ENCODE results near the gene MEOX2. TPM values are rescaled to one million over a fixed set of nuclear protein-coding genes. Genes with fewer than 3 reads are reported as not detected.

Gene MEOX2
- total and polyA plus RNA-seq, 2 of the 13 experiments (the other 11 are each of a cell fraction or from before 2014, with no cell fraction given), result not detected

DNA sequence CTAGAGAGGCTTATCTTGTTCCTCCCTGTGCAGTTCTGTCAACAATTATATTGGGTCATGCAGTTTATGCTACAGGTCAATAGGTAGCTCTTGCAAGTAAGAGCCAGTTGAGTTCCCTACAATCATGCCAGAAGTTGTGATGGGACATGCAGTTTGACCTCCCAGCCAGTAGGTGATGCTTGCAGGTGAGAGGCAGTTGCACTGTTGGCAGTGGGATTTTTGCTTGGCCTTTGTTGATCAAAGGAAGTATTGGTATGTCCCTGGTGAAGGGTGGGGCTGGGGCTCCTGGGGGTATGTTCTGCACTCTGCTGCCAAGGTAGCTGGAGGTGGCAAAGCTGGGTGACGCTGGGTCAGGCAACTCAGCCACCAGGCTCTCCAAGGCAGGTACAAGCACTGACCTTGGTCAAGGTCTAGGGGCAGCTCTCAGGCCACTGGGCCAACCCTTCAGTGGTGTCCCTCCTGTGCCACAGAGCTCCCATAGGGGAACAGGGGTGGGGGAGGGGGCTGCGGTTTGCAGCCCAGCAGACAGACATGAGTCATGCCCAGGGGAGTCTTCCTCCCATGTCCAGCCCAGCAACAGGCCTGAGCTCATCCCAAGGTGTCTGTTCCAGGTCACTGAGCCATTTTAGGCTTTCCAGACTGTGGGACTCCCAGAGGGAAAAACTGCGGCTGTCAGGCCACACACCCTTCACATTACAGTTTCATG, 43.3 kb downstream of the MEOX2 start:
- FAIRE-seq, result no peak
- POLR2A ChIA-PET, result no interaction called here

GRCh38 chr7:15628876-15629275, 57.6 kb downstream of the MEOX2 start:
- FAIRE-seq (no peak), DNase-seq (ENCODE audit: low spot score) (no peak), ATAC-seq (no peak)
- Histone ChIP-seq H3K27me3 (ENCODE audit: control insufficient read depth in 1 of 2, insufficient read depth in 2 of 2, low read length in 2 of 2) (no peaks in the 10 kb centered on the region; a peak in 1 of 5 replicates), H3K9ac (ENCODE audit: insufficient read depth, low read depth, low read length) (no peak overlapping the region), H2AFZ (ENCODE audit: low read length) (no peak overlapping the region), H4K20me1 (ENCODE audit: insufficient read depth, low read length) (no peaks in the 10 kb centered on the region), H3K4me1 (ENCODE audit: insufficient read depth, low read length) (no peaks in the 10 kb centered on the region), H3K4me2 (ENCODE audit: low read depth, low read length) (no peak overlapping the region), H3K36me3 (replicated peaks in 1 of 2; ENCODE audit: control insufficient read depth in 1 of 2, insufficient read depth in 2 of 2, low read length in 2 of 2) (no peaks in the 10 kb centered on the region), H3K4me3 (replicated peaks in 1 of 3; ENCODE audit: insufficient read depth in 1 of 3, low read depth in 2 of 3, low read length in 3 of 3) (no peak overlapping the region), H3K79me2 (ENCODE audit: insufficient read depth, low read length) (no peaks in the 10 kb centered on the region), H3K9me3 (ENCODE audit: low read length) (peaks cover 43% of the 10 kb centered on the region), H3K27ac (ENCODE audit: extremely low read length, insufficient read depth, low read length) (no peak overlapping the region)
- intact Hi-C loops (cut with micrococcal nuclease; ENCODE audit: unreplicated experiment) (loop anchor here (10.0 kb wide), 1 partner anchor 64 kb away; the partner anchor contains the start of gene AGMO), in situ Hi-C loops (cut with HindIII; ENCODE audit: extremely low pct_ligation_motif_present, low pct_unique_long_range_greater_than_20kb) (no loop called here)
- CTCF ChIA-PET (ENCODE audit: low intra/inter-chr PET ratio, low total read pairs), result no interaction called here
- POLR2A ChIA-PET, result no interaction called here
- 0% methylated on average over 1 of the region's 1 CpG for WGBS (ENCODE audit: low lambda C conversion rate)
- no TSS peak for BruUV-seq (replicated peaks)
- TF ChIP-seq, protein P1, sequence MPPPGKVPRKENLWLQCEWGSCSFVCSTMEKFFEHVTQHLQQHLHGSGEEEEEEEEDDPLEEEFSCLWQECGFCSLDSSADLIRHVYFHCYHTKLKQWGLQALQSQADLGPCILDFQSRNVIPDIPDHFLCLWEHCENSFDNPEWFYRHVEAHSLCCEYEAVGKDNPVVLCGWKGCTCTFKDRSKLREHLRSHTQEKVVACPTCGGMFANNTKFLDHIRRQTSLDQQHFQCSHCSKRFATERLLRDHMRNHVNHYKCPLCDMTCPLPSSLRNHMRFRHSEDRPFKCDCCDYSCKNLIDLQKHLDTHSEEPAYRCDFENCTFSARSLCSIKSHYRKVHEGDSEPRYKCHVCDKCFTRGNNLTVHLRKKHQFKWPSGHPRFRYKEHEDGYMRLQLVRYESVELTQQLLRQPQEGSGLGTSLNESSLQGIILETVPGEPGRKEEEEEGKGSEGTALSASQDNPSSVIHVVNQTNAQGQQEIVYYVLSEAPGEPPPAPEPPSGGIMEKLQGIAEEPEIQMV (CRISPR knock-in tag; IDR thresholded peaks at IDR 0.05; ENCODE audit: low read depth), result no peak
- no peak for TF ChIP-seq UBTF (CRISPR knock-in tag; IDR thresholded peaks at IDR 0.05)
- TF ChIP-seq NAIF1 (CRISPR knock-in tag; IDR thresholded peaks at IDR 0.05; ENCODE audit: borderline replicate concordance), result no peak
- TF ChIP-seq, protein P2, sequence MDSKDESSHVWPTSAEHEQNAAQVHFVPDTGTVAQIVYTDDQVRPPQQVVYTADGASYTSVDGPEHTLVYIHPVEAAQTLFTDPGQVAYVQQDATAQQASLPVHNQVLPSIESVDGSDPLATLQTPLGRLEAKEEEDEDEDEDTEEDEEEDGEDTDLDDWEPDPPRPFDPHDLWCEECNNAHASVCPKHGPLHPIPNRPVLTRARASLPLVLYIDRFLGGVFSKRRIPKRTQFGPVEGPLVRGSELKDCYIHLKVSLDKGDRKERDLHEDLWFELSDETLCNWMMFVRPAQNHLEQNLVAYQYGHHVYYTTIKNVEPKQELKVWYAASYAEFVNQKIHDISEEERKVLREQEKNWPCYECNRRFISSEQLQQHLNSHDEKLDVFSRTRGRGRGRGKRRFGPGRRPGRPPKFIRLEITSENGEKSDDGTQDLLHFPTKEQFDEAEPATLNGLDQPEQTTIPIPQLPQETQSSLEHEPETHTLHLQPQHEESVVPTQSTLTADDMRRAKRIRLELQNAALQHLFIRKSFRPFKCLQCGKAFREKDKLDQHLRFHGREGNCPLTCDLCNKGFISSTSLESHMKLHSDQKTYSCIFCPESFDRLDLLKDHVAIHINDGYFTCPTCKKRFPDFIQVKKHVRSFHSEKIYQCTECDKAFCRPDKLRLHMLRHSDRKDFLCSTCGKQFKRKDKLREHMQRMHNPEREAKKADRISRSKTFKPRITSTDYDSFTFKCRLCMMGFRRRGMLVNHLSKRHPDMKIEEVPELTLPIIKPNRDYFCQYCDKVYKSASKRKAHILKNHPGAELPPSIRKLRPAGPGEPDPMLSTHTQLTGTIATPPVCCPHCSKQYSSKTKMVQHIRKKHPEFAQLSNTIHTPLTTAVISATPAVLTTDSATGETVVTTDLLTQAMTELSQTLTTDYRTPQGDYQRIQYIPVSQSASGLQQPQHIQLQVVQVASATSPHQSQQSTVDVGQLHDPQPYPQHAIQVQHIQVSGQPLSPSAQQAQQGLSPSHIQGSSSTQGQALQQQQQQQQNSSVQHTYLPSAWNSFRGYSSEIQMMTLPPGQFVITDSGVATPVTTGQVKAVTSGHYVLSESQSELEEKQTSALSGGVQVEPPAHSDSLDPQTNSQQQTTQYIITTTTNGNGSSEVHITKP (CRISPR knock-in tag; IDR thresholded peaks at IDR 0.05; ENCODE audit: low read depth), result no peak
- no peak for TF ChIP-seq ZBTB8A (CRISPR knock-in tag; IDR thresholded peaks at IDR 0.05; ENCODE audit: borderline replicate concordance, low read depth)
- no peak for TF ChIP-seq MTERF4 (CRISPR knock-in tag; IDR thresholded peaks at IDR 0.05)

More for the DNA sequence above, 43.3 kb downstream of the MEOX2 start:
- Histone ChIP-seq H3K4me3 (replicated peaks in 1 of 3; ENCODE audit: insufficient read depth in 1 of 3, low read depth in 2 of 3, low read length in 3 of 3) (no peak overlapping the region), H3K79me2 (ENCODE audit: insufficient read depth, low read length) (no peaks in the 10 kb centered on the region), H3K9me3 (ENCODE audit: low read length) (peaks cover 61% of the 10 kb centered on the region), H3K36me3 (replicated peaks in 1 of 2; ENCODE audit: control insufficient read depth in 1 of 2, insufficient read depth in 2 of 2, low read length in 2 of 2) (no peaks in the 10 kb centered on the region), H4K20me1 (ENCODE audit: insufficient read depth, low read length) (no peaks in the 10 kb centered on the region), H3K27me3 (ENCODE audit: control insufficient read depth in 1 of 2, insufficient read depth in 2 of 2, low read length in 2 of 2) (no peaks in the 10 kb centered on the region), H3K9ac (ENCODE audit: insufficient read depth, low read depth, low read length) (no peak overlapping the region), H2AFZ (ENCODE audit: low read length) (no peak overlapping the region), H3K27ac (ENCODE audit: extremely low read length, insufficient read depth, low read length) (no peak overlapping the region), H3K4me1 (ENCODE audit: insufficient read depth, low read length) (no peaks in the 10 kb centered on the region), H3K4me2 (ENCODE audit: low read depth, low read length) (no peak overlapping the region)
- CTCF ChIA-PET (ENCODE audit: low intra/inter-chr PET ratio, low total read pairs), result no interaction called here
- ATAC-seq (no peak), DNase-seq (ENCODE audit: low spot score) (no peak)
- no CpG with 5 or more reads among the region's 3 CpGs for WGBS (ENCODE audit: low lambda C conversion rate)
- no TSS peak for BruUV-seq (replicated peaks)
- intact Hi-C loops (cut with micrococcal nuclease; ENCODE audit: unreplicated experiment) (no loop called here), in situ Hi-C loops (cut with HindIII; ENCODE audit: extremely low pct_ligation_motif_present, low pct_unique_long_range_greater_than_20kb) (no loop called here)
- TF ChIP-seq HMGA1 (CRISPR knock-in tag; conservative IDR thresholded peaks at IDR 0.05), result no peak
- TF ChIP-seq KDM6A (CRISPR knock-in tag; IDR thresholded peaks at IDR 0.05; ENCODE audit: low read depth), result no peak
